IMR-90 (cell line): ENCODE results near the gene TMA7. TPM values are rescaled to one million over a fixed set of nuclear protein-coding genes. Genes with fewer than 3 reads are reported as not detected.

ENCODE experiments used
- ATAC-seq: fragments of 200-7000 bp; cut with Tn5 transposase; 2 replicates; pipeline ENCODE4 v1.9.1; 2020; ENCODE audit warnings: low read depth, mild to moderate bottlenecking, moderate library complexity
- BruUV-seq: library from RNA; stranded (reverse); fragments of 400-500 nt; replicated peaks from 2 replicates; lab custom pipeline; 2021; lab: Mats Ljungman, UMichigan
- CTCF ChIA-PET: fragments of 300-600 bp; formaldehyde crosslinking; extraction: SDS; loops from one replicate; lab custom pipeline; 2021; ENCODE audit warnings: antibody characterized with exemption; lab: Yijun Ruan, JAX
- POLR2A ChIA-PET: fragments of 300-600 bp; sonication (Branson Sonifier 250); formaldehyde crosslinking; loops from one replicate; lab custom pipeline; 2022; ENCODE audit warnings: antibody characterized with exemption; ENCODE audit not compliant: unreplicated experiment; lab: Charles Lee
- DNase-seq: peaks from one replicate; pipeline ENCODE4 v3.0.0; 2013
- H2AFZ ChIP-seq: replicated peaks from 2 replicates; pipeline ENCODE3; 2013; ENCODE audit warnings: low read length, mild to moderate bottlenecking; ENCODE audit not compliant: poor library complexity
- H2AK5ac ChIP-seq: 2 replicates; pipeline ENCODE4 v1.6.1; 2013; ENCODE audit warnings: low read depth, low read length, inconsistent platforms
- H2AK9ac ChIP-seq: replicated peaks from 2 replicates; pipeline ENCODE3; 2013; ENCODE audit warnings: mild to moderate bottlenecking, low read depth, low read length, moderate library complexity; ENCODE audit not compliant: poor library complexity
- H2BK120ac ChIP-seq: 2 replicates; pipeline ENCODE4 v1.6.1; 2013; ENCODE audit warnings: low read depth, low read length, inconsistent platforms
- H2BK15ac ChIP-seq: 3 replicates; pipeline ENCODE4 v1.6.1; 2013; ENCODE audit warnings: low read depth, low read length, inconsistent platforms
- H2BK20ac ChIP-seq: 2 replicates; pipeline ENCODE4 v1.6.1; 2013; ENCODE audit warnings: low read depth, mild to moderate bottlenecking, inconsistent platforms, low read length, moderate library complexity
- H2BK5ac ChIP-seq: 2 replicates; pipeline ENCODE4 v1.6.1; 2013; ENCODE audit warnings: mild to moderate bottlenecking, low read depth, low read length, inconsistent platforms; ENCODE audit not compliant: poor library complexity, severe bottlenecking
- H3K14ac ChIP-seq: replicated peaks from 2 replicates; pipeline ENCODE4 v1.6.1; 2013; ENCODE audit warnings: low read depth, low read length, inconsistent platforms
- H3K18ac ChIP-seq: 2 replicates; pipeline ENCODE4 v1.6.1; 2013; ENCODE audit warnings: low read depth, low read length, control low read depth
- H3K23ac ChIP-seq: 2 replicates; pipeline ENCODE4 v1.6.1; 2013; ENCODE audit warnings: low read depth, low read length, inconsistent platforms
- H3K27ac ChIP-seq: 2 replicates; pipeline ENCODE4 v1.5.1; 2013; ENCODE audit warnings: mild to moderate bottlenecking, control low read depth, low read length; ENCODE audit not compliant: insufficient read depth
- H3K27me3 ChIP-seq: 2 replicates; pipeline ENCODE4 v1.6.1; 2013; ENCODE audit warnings: low read length; ENCODE audit not compliant: control insufficient read depth, insufficient read depth
- H3K36me3 ChIP-seq: 2 replicates; pipeline ENCODE4 v1.6.1; 2013; ENCODE audit warnings: low read length, mixed read lengths; ENCODE audit not compliant: control insufficient read depth, insufficient read depth
- H3K4ac ChIP-seq: 2 replicates; pipeline ENCODE4 v1.6.1; 2013; ENCODE audit warnings: low read depth, low read length, inconsistent platforms
- H3K4me1 ChIP-seq: 2 replicates; pipeline ENCODE4 v1.6.1; 2013; ENCODE audit warnings: low read length, mixed read lengths; ENCODE audit not compliant: control insufficient read depth, insufficient read depth
- H3K4me2 ChIP-seq: 2 replicates; pipeline ENCODE4 v1.6.1; 2013; ENCODE audit warnings: low read depth, mild to moderate bottlenecking, control low read depth, low read length, moderate library complexity
- H3K4me3 ChIP-seq: 2 replicates; pipeline ENCODE4 v1.5.1; 2013; ENCODE audit warnings: low read depth, mild to moderate bottlenecking, control low read depth, low read length, moderate library complexity; ENCODE audit not compliant: insufficient read depth
- H3K56ac ChIP-seq: 2 replicates; pipeline ENCODE4 v1.6.1; 2013; ENCODE audit warnings: low read length, inconsistent platforms; ENCODE audit not compliant: insufficient read depth; ENCODE audit errors: extremely low read depth
- H3K79me1 ChIP-seq, 2 experiments: 2 replicates each; pipeline ENCODE4 v1.6.1; 2013; ENCODE audit warnings: low read length in 2 of 2, inconsistent platforms in 1 of 2, low read depth in 1 of 2
- H3K9ac ChIP-seq: 2 replicates; pipeline ENCODE4 v1.6.1; 2013; ENCODE audit warnings: low read depth, low read length, control low read depth
- H3K9me1 ChIP-seq: 2 replicates; pipeline ENCODE4 v1.6.1; 2013; ENCODE audit warnings: low read length, inconsistent platforms; ENCODE audit not compliant: insufficient read depth
- H3K9me3 ChIP-seq: 2 replicates; pipeline ENCODE4 v1.6.1; 2013; ENCODE audit warnings: low read length; ENCODE audit not compliant: control insufficient read depth, insufficient read depth
- H4K20me1 ChIP-seq: 2 replicates; pipeline ENCODE4 v1.6.1; 2013; ENCODE audit warnings: low read length, inconsistent platforms; ENCODE audit not compliant: insufficient read depth
- H4K5ac ChIP-seq: 2 replicates; pipeline ENCODE4 v1.6.1; 2013; ENCODE audit warnings: mild to moderate bottlenecking, low read depth, low read length, control low read depth
- H4K8ac ChIP-seq, 2 experiments: 2 replicates each; pipeline ENCODE4 v1.6.1; 2013; ENCODE audit warnings: low read depth in 2 of 2, low read length in 2 of 2, control low read depth in 1 of 2, inconsistent platforms in 1 of 2
- H4K91ac ChIP-seq: 2 replicates; pipeline ENCODE4 v1.6.1; 2013; ENCODE audit warnings: low read depth, low read length, inconsistent platforms; ENCODE audit not compliant: insufficient read depth
- BHLHE40 ChIP-seq: fragments of 150-350 bp; IDR thresholded peaks from 2 replicates; pipeline ENCODE4 v1.6.1; 2016; ENCODE audit warnings: mild to moderate bottlenecking, low read depth, low read length
- CEBPB ChIP-seq: IDR thresholded peaks from 2 replicates; pipeline ENCODE4 v1.6.1; 2012; ENCODE audit warnings: low read depth, low read length, improper control_type of control experiment
- CHD1 ChIP-seq: IDR thresholded peaks from 2 replicates; pipeline ENCODE4 v1.6.1; 2012; ENCODE audit warnings: low read depth, low read length, improper control_type of control experiment
- FOS ChIP-seq: fragments of 150-350 bp; IDR thresholded peaks from 2 replicates; pipeline ENCODE4 v1.6.1; 2016; ENCODE audit warnings: low read depth, low read length
- MAFK ChIP-seq: IDR thresholded peaks from 2 replicates; pipeline ENCODE4 v1.6.1; 2012; ENCODE audit warnings: low read depth, low read length, improper control_type of control experiment
- MAZ ChIP-seq: IDR thresholded peaks from 2 replicates; pipeline ENCODE4 v1.6.1; 2012; ENCODE audit warnings: low read depth, mild to moderate bottlenecking, low read length, improper control_type of control experiment, moderate library complexity, borderline replicate concordance
- MXI1 ChIP-seq: IDR thresholded peaks from 2 replicates; pipeline ENCODE4 v1.6.1; 2012; ENCODE audit warnings: low read depth, mild to moderate bottlenecking, low read length, moderate library complexity, borderline replicate concordance
- NFE2L2 ChIP-seq: fragments of 150-350 bp; IDR thresholded peaks from 2 replicates; pipeline ENCODE4 v1.6.1; 2016; ENCODE audit warnings: low read depth, mild to moderate bottlenecking, low read length
- POLR2A ChIP-seq: IDR thresholded peaks from 2 replicates; pipeline ENCODE4 v1.6.1; 2012; ENCODE audit warnings: mild to moderate bottlenecking, low read depth, low read length
- RAD21 ChIP-seq: IDR thresholded peaks from 2 replicates; pipeline ENCODE4 v1.6.1; 2012; ENCODE audit warnings: low read length, improper control_type of control experiment
- RCOR1 ChIP-seq: IDR thresholded peaks from 2 replicates; pipeline ENCODE4 v1.6.1; 2012; ENCODE audit warnings: mild to moderate bottlenecking, low read length, improper control_type of control experiment; ENCODE audit not compliant: insufficient replicate concordance
- SMC3 ChIP-seq: fragments of 150-350 bp; IDR thresholded peaks from 2 replicates; pipeline ENCODE4 v1.6.1; 2016; ENCODE audit warnings: low read depth, mild to moderate bottlenecking, antibody characterized with exemption, low read length, moderate library complexity
- WGBS, 2 experiments: methylation state at CpG; one replicate each; pipeline versions ENCODE4 v1.1.5 to v1.1.7; 2013; ENCODE audit warnings: missing lambda C conversion rate in 2 of 2; ENCODE audit not compliant: insufficient read length in 1 of 2; ENCODE audit errors: extremely low coverage in 2 of 2; 5-methylcytosine and 5-hydroxymethylcytosine counted together
- dilution Hi-C: fragments of 300-500 bp; cut with HindIII; formaldehyde crosslinking; loops from one replicate; pipeline ENCODE4 v1.14.3; 2018; ENCODE audit warnings: low sequenced_read_pairs; ENCODE audit not compliant: unreplicated experiment
- in situ Hi-C: fragments of 300-500 bp; cut with MboI; formaldehyde crosslinking; loops from 3 replicates; pipeline ENCODE4 v1.14.3; 2019; ENCODE audit warnings: low sequenced_read_pairs, inconsistent platforms, mixed read lengths
- intact Hi-C: fragments of 100-400 bp; cut with micrococcal nuclease; formaldehyde crosslinking; loops from 2 replicates; pipeline ENCODE4 v1.10.0; 2022
- polyA plus RNA-seq, 3 experiments: library from polyadenylated mRNA; depleted of rRNA; stranded (reverse); fragments of >200 nt; gene quantifications; 2 replicates each; pipeline ENCODE4 v1.2.3, GENCODE V29; 2012; ENCODE audit warnings: low replicate concordance in 1 of 3
- total RNA-seq: library from RNA; depleted of rRNA; stranded (reverse); fragments of >200 nt; gene quantifications from 2 replicates; pipeline ENCODE4 v1.2.3, GENCODE V29; 2012
- TF ChIP-seq, protein P1 (sequence below): fragments of 150-350 bp; IDR thresholded peaks from 2 replicates; pipeline ENCODE4 v1.6.1; 2016; ENCODE audit warnings: low read depth, mild to moderate bottlenecking, low read length, moderate library complexity, borderline replicate concordance
- TF ChIP-seq, protein P2 (sequence below): conservative IDR thresholded peaks from 2 replicates; pipeline ENCODE4 v1.5.1; 2012; ENCODE audit warnings: mild to moderate bottlenecking, low read depth, low read length, improper control_type of control experiment
- TF ChIP-seq, protein P3 (sequence below): fragments of 150-350 bp; IDR thresholded peaks from 2 replicates; pipeline ENCODE4 v1.6.1; 2017; ENCODE audit warnings: mild to moderate bottlenecking, antibody characterized with exemption, low read length, low read depth

The TMA7 gene
- total and polyA plus RNA-seq, 2 of the 4 experiments (the other 2 are of a cell fraction) = 81.9 to 240 TPM

DNA sequence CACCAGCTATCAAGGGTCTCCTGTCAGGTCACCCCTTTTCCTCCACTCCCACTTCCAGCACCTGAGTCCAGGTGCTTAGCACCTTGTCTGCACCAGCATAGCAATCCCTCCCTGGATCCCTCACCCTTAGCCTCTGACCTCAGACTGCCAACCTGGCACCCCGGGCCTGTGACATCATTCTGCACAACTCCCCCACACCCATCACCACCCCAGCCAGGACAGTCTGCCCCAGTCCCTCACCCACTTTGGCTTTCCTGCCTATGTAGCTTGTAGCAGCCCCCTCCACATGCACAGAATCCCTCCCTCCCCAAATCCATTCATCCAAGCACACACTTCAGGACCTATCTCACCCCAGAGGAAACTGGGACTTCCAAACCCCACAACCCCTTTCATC, 9.4 kb upstream of the TMA7 start:
- in situ Hi-C loops = no loop called here
- intact Hi-C loops = no loop called here

More for the DNA sequence above, 9.4 kb upstream of the TMA7 start:
- H3K27ac ChIP-seq = no peak overlapping the region
- ChIA-PET CTCF (no interaction called here), POLR2A (no interaction called here)
- H4K20me1 ChIP-seq = peaks cover 19% of the 10 kb centered on the region
- peaks cover 18% of the 10 kb centered on the region for H3K36me3 ChIP-seq
- no peak overlapping the region for H3K4me2 ChIP-seq
- no peak for TF ChIP-seq MAFK
- TF ChIP-seq FOS = no peak
- TF ChIP-seq CHD1 = no peak
- TF ChIP-seq MXI1 = no peak
- TF ChIP-seq RCOR1 = no peak
- TF ChIP-seq MAZ = no peak
- TF ChIP-seq, protein P1, sequence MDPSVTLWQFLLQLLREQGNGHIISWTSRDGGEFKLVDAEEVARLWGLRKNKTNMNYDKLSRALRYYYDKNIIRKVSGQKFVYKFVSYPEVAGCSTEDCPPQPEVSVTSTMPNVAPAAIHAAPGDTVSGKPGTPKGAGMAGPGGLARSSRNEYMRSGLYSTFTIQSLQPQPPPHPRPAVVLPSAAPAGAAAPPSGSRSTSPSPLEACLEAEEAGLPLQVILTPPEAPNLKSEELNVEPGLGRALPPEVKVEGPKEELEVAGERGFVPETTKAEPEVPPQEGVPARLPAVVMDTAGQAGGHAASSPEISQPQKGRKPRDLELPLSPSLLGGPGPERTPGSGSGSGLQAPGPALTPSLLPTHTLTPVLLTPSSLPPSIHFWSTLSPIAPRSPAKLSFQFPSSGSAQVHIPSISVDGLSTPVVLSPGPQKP = no peak
- TF ChIP-seq POLR2A = no peak
- no peak for TF ChIP-seq NFE2L2
- TF ChIP-seq, protein P2, sequence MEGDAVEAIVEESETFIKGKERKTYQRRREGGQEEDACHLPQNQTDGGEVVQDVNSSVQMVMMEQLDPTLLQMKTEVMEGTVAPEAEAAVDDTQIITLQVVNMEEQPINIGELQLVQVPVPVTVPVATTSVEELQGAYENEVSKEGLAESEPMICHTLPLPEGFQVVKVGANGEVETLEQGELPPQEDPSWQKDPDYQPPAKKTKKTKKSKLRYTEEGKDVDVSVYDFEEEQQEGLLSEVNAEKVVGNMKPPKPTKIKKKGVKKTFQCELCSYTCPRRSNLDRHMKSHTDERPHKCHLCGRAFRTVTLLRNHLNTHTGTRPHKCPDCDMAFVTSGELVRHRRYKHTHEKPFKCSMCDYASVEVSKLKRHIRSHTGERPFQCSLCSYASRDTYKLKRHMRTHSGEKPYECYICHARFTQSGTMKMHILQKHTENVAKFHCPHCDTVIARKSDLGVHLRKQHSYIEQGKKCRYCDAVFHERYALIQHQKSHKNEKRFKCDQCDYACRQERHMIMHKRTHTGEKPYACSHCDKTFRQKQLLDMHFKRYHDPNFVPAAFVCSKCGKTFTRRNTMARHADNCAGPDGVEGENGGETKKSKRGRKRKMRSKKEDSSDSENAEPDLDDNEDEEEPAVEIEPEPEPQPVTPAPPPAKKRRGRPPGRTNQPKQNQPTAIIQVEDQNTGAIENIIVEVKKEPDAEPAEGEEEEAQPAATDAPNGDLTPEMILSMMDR = no peak
- no peak for TF ChIP-seq SMC3
- TF ChIP-seq, protein P3, sequence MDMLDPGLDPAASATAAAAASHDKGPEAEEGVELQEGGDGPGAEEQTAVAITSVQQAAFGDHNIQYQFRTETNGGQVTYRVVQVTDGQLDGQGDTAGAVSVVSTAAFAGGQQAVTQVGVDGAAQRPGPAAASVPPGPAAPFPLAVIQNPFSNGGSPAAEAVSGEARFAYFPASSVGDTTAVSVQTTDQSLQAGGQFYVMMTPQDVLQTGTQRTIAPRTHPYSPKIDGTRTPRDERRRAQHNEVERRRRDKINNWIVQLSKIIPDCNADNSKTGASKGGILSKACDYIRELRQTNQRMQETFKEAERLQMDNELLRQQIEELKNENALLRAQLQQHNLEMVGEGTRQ = no peak
- TF ChIP-seq BHLHE40 = no peak
- no peak for TF ChIP-seq RAD21
- TF ChIP-seq CEBPB = no peak
- no peak for DNase-seq
- no peak overlapping the region for H3K4me3 ChIP-seq
- no peak for ATAC-seq
- no peak overlapping the region for H3K18ac ChIP-seq
- BruUV-seq = no TSS peak
- no peak overlapping the region for H3K56ac ChIP-seq
- no peak overlapping the region for H3K14ac ChIP-seq
- peak overlapping the region; percentile 70 for H3K4ac ChIP-seq
- dilution Hi-C loops = no loop called here
- no peaks in the 10 kb centered on the region for H3K27me3 ChIP-seq
- no peak overlapping the region for H3K9ac ChIP-seq
- no peak overlapping the region for H4K8ac ChIP-seq
- no peak overlapping the region for H2BK20ac ChIP-seq
- no peak overlapping the region for H4K91ac ChIP-seq
- no peak overlapping the region for H2BK15ac ChIP-seq
- no peaks in the 10 kb centered on the region for H3K9me3 ChIP-seq
- no peak overlapping the region for H2BK120ac ChIP-seq
- peaks cover 13% of the 10 kb centered on the region for H3K9me1 ChIP-seq
- H3K4me1 ChIP-seq = peaks cover 21% of the 10 kb centered on the region; the same call in 1 of the 2 replicates
- H3K79me1 ChIP-seq = peaks cover 16 to 48% of the 10 kb centered on the region in 2 experiments; a peak in 3 of 4 replicates
- no peak overlapping the region for H2BK5ac ChIP-seq
- WGBS, 2 experiments = 100% methylated on average over 1 of the region's 1 CpG; no CpG with 5 or more reads in 1 of the 2 experiments
- H3K23ac ChIP-seq = no peak overlapping the region; the same call in 1 of the 2 replicates
- no peak overlapping the region for H4K5ac ChIP-seq
- peak overlapping the region; percentile 20; the same call in 1 of the 2 replicates for H2AK5ac ChIP-seq
- H2AK9ac ChIP-seq = peak overlapping the region; percentile 98
- H2AFZ ChIP-seq = no peak overlapping the region
